Skeletal muscle satellite cell (primary cell): ENCODE data around the gene DRG2.

ENCODE experiments used
- H3K27me3 ChIP-seq: 2 replicates; pipeline ENCODE4 v1.7.0; 2013; ENCODE audit warnings: low read length; ENCODE audit not compliant: control insufficient read depth, insufficient read depth
- H3K36me3 ChIP-seq: 2 replicates; pipeline ENCODE4 v1.7.0; 2013; ENCODE audit warnings: mild to moderate bottlenecking, control low read depth, low read length; ENCODE audit not compliant: insufficient read depth
- H3K4me1 ChIP-seq: 2 replicates; pipeline ENCODE4 v1.7.0; 2013; ENCODE audit warnings: low read length; ENCODE audit not compliant: control insufficient read depth, insufficient read depth
- H3K4me2 ChIP-seq: 2 replicates; pipeline ENCODE4 v1.7.0; 2013; ENCODE audit warnings: mild to moderate bottlenecking, low read length
- H3K4me3 ChIP-seq: 2 replicates; pipeline ENCODE4 v1.7.0; 2013; ENCODE audit warnings: low read length
- H3K9ac ChIP-seq: 2 replicates; pipeline ENCODE4 v1.7.0; 2013; ENCODE audit warnings: mild to moderate bottlenecking, low read depth, low read length, moderate library complexity
- H3K9me3 ChIP-seq: replicated peaks from 2 replicates; pipeline ENCODE4 v1.7.0; 2013; ENCODE audit warnings: mild to moderate bottlenecking, control low read depth, low read length

Gene DRG2

GRCh38 chr17:18155179-18155578, 67.4 kb downstream of the DRG2 start:
- Histone ChIP-seq H3K36me3 (no peaks in the 10 kb centered on the region), H3K4me2 (no peak overlapping the region), H3K4me3 (no peak overlapping the region), H3K9ac (no peak overlapping the region), H3K9me3 (no peaks in the 10 kb centered on the region), H3K4me1 (peaks cover 24% of the 10 kb centered on the region), H3K27me3 (no peaks in the 10 kb centered on the region)

DNA sequence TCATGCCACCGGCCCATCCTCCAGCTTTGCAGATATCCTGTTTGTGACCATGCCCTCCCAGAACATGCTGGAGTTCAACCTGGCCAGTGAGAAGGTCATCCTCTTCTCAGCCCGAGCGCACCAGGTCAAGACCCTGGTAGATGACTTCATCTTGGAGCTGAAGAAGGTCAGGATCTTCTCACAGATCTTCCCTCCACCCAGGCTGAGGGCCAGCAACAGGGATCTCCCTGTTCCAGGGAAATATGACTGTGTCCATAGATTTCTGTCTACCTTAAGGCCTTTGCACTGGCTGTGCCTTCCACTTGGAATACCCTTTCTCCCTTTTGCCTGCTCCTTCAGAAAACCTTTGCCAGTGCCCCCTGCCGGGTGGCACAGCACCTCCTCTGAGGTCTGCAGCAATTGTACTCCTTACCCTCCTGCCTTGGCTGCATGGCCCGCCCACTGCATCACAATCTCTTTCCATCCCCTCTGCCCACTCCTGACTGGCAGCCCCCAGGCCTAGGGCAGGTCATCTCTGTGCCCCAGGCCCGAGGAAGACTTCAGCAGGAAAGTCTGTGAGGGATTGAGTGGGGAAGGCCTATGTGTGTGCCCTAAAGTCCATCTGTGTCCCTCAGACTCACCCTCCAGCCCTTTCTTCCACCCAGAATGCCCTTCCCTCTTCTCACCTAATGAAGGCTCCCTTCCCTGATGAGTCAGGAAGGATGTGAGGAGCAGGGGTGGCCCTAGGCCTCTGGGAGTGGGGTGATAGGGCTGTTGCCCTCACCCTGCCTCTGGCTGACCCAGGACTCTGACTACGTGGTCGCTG, 68.6 kb downstream of the DRG2 start:
- H3K36me3 ChIP-seq = no peaks in the 10 kb centered on the region
- no peaks in the 10 kb centered on the region for H3K27me3 ChIP-seq
- H3K9ac ChIP-seq = no peak overlapping the region
- H3K9me3 ChIP-seq = no peaks in the 10 kb centered on the region
- no peak overlapping the region for H3K4me2 ChIP-seq
- no peak overlapping the region for H3K4me3 ChIP-seq
- H3K4me1 ChIP-seq = peaks cover 24% of the 10 kb centered on the region

DNA sequence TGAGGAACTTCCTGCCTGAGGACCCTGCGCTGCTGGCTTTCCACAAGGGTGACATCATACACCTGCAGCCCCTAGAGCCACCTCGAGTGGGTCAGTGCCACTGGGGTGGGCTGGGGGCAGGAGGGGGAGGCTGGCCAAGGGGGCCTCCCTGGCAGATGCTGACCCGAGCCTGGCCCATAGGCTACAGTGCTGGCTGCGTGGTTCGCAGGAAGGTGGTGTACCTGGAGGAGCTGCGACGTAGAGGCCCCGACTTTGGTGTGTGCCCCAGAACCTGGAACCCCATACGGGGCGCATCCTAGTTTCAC, 69.2 kb downstream of the DRG2 start:
- Histone ChIP-seq H3K27me3 (no peaks in the 10 kb centered on the region), H3K4me2 (no peak overlapping the region), H3K4me3 (no peak overlapping the region), H3K4me1 (peaks cover 24% of the 10 kb centered on the region), H3K9ac (no peak overlapping the region), H3K36me3 (no peaks in the 10 kb centered on the region), H3K9me3 (no peaks in the 10 kb centered on the region)
